AG04450 (cell line): ENCODE measurements around the gene XYLB. TPM values are rescaled to one million over a fixed set of nuclear protein-coding genes. Genes with fewer than 3 reads are reported as not detected.

Experiments
- CTCF ChIA-PET: fragments of 300-600, 350-600 bp; formaldehyde crosslinking; extraction: SDS; loops from one replicate; lab custom pipeline; 2022; ENCODE audit warnings: antibody characterized with exemption, inconsistent platforms; lab: Charles Lee
- POLR2A ChIA-PET: fragments of 350-600 bp; formaldehyde crosslinking; extraction: SDS; loops from one replicate; lab custom pipeline; 2021; ENCODE audit warnings: antibody characterized with exemption, inconsistent platforms; lab: Yijun Ruan, JAX
- DNase-seq: peaks from one replicate; pipeline ENCODE4 v3.0.0-alpha.2; 2011; ENCODE audit warnings: low read depth, low spot score
- H3K27ac ChIP-seq: one replicate; pipeline ENCODE4 v1.5.1; 2012; ENCODE audit warnings: low read depth, low read length, control low read depth
- H3K27me3 ChIP-seq: one replicate; pipeline ENCODE4 v1.6.0; 2012; ENCODE audit warnings: low read length; ENCODE audit not compliant: control insufficient read depth, insufficient read depth
- H3K4me3 ChIP-seq: 2 replicates; pipeline ENCODE4 v1.5.1; 2011; ENCODE audit warnings: mild to moderate bottlenecking, low read depth, low read length, control low read depth
- H3K9me3 ChIP-seq: 2 replicates; pipeline ENCODE4 v1.5.1; 2012; ENCODE audit warnings: low read length; ENCODE audit not compliant: control insufficient read depth, insufficient read depth
- CTCF ChIP-seq: IDR thresholded peaks from 2 replicates; pipeline ENCODE4 v1.5.1; 2011; ENCODE audit warnings: low read depth, low read length, control low read depth, inconsistent platforms
- polyA plus RNA-seq: library from polyadenylated mRNA; depleted of rRNA; stranded (reverse); fragments of >200 nt; gene quantifications from 2 replicates; pipeline ENCODE4 v1.2.3, GENCODE V29; 2011

XYLB gene
- polyA plus RNA-seq, 1 experiment: 4.0 TPM

- H3K4me3 ChIP-seq: no peak overlapping the region
- DNase-seq: no peak
- CTCF ChIA-PET: interaction anchor here (1.1 kb wide), 1 partner anchor 33 kb away, joined by 3 read pairs; no protein-coding TSS in a partner anchor
- H3K9me3 ChIP-seq: no peaks in the 10 kb centered on the region
- H3K27ac ChIP-seq: no peak overlapping the region
- POLR2A ChIA-PET: no interaction called here
- peaks cover 15% of the 10 kb centered on the region for H3K27me3 ChIP-seq
- no peak for TF ChIP-seq CTCF
Observed at GRCh38 chr3:38313263-38313662, 33.3 kb upstream of the XYLB start.

GRCh38 chr3:38313695-38314094, 32.9 kb upstream of the XYLB start:
- peaks cover 14% of the 10 kb centered on the region for H3K27me3 ChIP-seq
- no peak overlapping the region for H3K27ac ChIP-seq
- ChIA-PET CTCF (interaction anchor here (1.1 kb wide), 1 partner anchor 32 kb away, joined by 3 read pairs; no protein-coding TSS in a partner anchor), POLR2A (no interaction called here)
- no peak overlapping the region for H3K4me3 ChIP-seq
- TF ChIP-seq CTCF: no peak
- DNase-seq: no peak
- no peaks in the 10 kb centered on the region for H3K9me3 ChIP-seq

- H3K27me3 ChIP-seq: peaks cover 13% of the 10 kb centered on the region
- no peak for DNase-seq
- no peak for TF ChIP-seq CTCF
- H3K9me3 ChIP-seq: no peaks in the 10 kb centered on the region
- H3K27ac ChIP-seq: no peak overlapping the region
- ChIA-PET POLR2A (no interaction called here), CTCF (interaction anchor here (1.1 kb wide), 1 partner anchor 32 kb away, joined by 3 read pairs; no protein-coding TSS in a partner anchor)
- no peak overlapping the region for H3K4me3 ChIP-seq
Observed at GRCh38 chr3:38314112-38314763, 32.3 kb upstream of the XYLB start.

- POLR2A ChIA-PET: no interaction called here
- no peak for DNase-seq
- peaks cover 13% of the 10 kb centered on the region for H3K27me3 ChIP-seq
- no peaks in the 10 kb centered on the region for H3K9me3 ChIP-seq
- H3K27ac ChIP-seq: no peak overlapping the region
- no peak overlapping the region for H3K4me3 ChIP-seq
- CTCF ChIA-PET: no interaction called here
- TF ChIP-seq CTCF: no peak
Observed at GRCh38 chr3:38314764-38315487, 31.7 kb upstream of the XYLB start.

GRCh38 chr3:38315488-38316230, 30.9 kb upstream of the XYLB start:
- ChIA-PET CTCF (no interaction called here), POLR2A (no interaction called here)
- H3K27ac ChIP-seq: no peak overlapping the region
- TF ChIP-seq CTCF: no peak
- no peaks in the 10 kb centered on the region for H3K9me3 ChIP-seq
- H3K27me3 ChIP-seq: peaks cover 13% of the 10 kb centered on the region
- no peak overlapping the region for H3K4me3 ChIP-seq
- DNase-seq: no peak
